Bone marrow (tissue), 2 donors: ENCODE data around the gene EOLA2.
"Not testable (repeated sequence)": the region's sequence is repeated elsewhere in the genome, so short reads cannot be mapped to it uniquely, and the experiment has no call there.

Source experiments
- DNase-seq, 2 donors: peaks; one replicate each; lab custom pipeline; 2025; lab: John Stamatoyannopoulos, UW

Gene EOLA2

GRCh38 chrX:149932970-149933369 is 5.3 kb downstream of the EOLA2 start:
- not testable (repeated sequence) for DNase-seq

GRCh38 chrX:149932150-149932549 is 6.1 kb downstream of the EOLA2 start:
- DNase-seq: not testable (repeated sequence)

GRCh38 chrX:149931355-149931754 is 6.9 kb downstream of the EOLA2 start:
- not testable (repeated sequence) for DNase-seq

GRCh38 chrX:149929400-149929799 is 8.9 kb downstream of the EOLA2 start, which contains the start of gene HSFX4:
Gene HSFX4 (plus strand): TSS chrX:149929573. CDS start chrX:149929645, 72 bp downstream.
- not testable (repeated sequence) for DNase-seq

- DNase-seq: not testable (repeated sequence)
Observed at GRCh38 chrX:149928635-149929034, 9.7 kb downstream of the EOLA2 start.

- DNase-seq: not testable (repeated sequence)
Observed at GRCh38 chrX:149927964-149928258, 10.4 kb downstream of the EOLA2 start.

- not testable (repeated sequence) for DNase-seq
Observed at GRCh38 chrX:149927245-149927963, 10.9 kb downstream of the EOLA2 start.

GRCh38 chrX:149924434-149924833 is 13.9 kb downstream of the EOLA2 start:
- not testable (repeated sequence) for DNase-seq

GRCh38 chrX:149923836-149924235 is 14.5 kb downstream of the EOLA2 start:
- DNase-seq: not testable (repeated sequence)

- no peak for DNase-seq
Observed at GRCh38 chrX:149916745-149917392, 21.4 kb downstream of the EOLA2 start.

- DNase-seq: no peak
Observed at GRCh38 chrX:149910178-149910695, 28.1 kb downstream of the EOLA2 start.

GRCh38 chrX:149909324-149910177 is 28.7 kb downstream of the EOLA2 start:
- DNase-seq: no peak

- no peak for DNase-seq
Observed at GRCh38 chrX:149908727-149909126, 29.6 kb downstream of the EOLA2 start.

- no peak for DNase-seq
Observed at GRCh38 chrX:149908308-149908707, 30.0 kb downstream of the EOLA2 start.

- no peak for DNase-seq
Observed at GRCh38 chrX:149903889-149904748, 34.2 kb downstream of the EOLA2 start.

GRCh38 chrX:149898554-149898953 is 39.7 kb downstream of the EOLA2 start:
- DNase-seq: no peak

GRCh38 chrX:149890828-149891227 is 47.5 kb downstream of the EOLA2 start:
- not testable (repeated sequence) for DNase-seq
